Trophoblast cell (in vitro differentiated cells and primary cell): ENCODE data around the gene CD69.

Experiments
- DNase-seq, 2 donors: peaks; one replicate each; pipeline ENCODE4 v3.0.0-alpha.2; 2016
- H2AFZ ChIP-seq: 2 replicates; pipeline ENCODE4 v1.6.1; 2013; ENCODE audit warnings: low read length, moderate library complexity, mild to moderate bottlenecking; ENCODE audit not compliant: insufficient read depth, poor library complexity
- H2AK5ac ChIP-seq: 2 replicates; pipeline ENCODE4 v1.6.1; 2013; ENCODE audit warnings: mild to moderate bottlenecking, low read length
- H2BK120ac ChIP-seq: 2 replicates; pipeline ENCODE4 v1.6.1; 2013; ENCODE audit warnings: low read length, mild to moderate bottlenecking, moderate library complexity; ENCODE audit not compliant: insufficient read depth, poor library complexity
- H2BK12ac ChIP-seq: 2 replicates; pipeline ENCODE4 v1.6.1; 2013; ENCODE audit warnings: mild to moderate bottlenecking, low read length, moderate library complexity
- H2BK5ac ChIP-seq: 2 replicates; pipeline ENCODE4 v1.6.1; 2013; ENCODE audit warnings: low read length, low read depth, moderate library complexity, mild to moderate bottlenecking; ENCODE audit not compliant: poor library complexity
- H3K14ac ChIP-seq: 2 replicates; pipeline ENCODE4 v1.6.1; 2013; ENCODE audit warnings: mild to moderate bottlenecking, low read length
- H3K18ac ChIP-seq: 2 replicates; pipeline ENCODE4 v1.6.1; 2013; ENCODE audit warnings: mild to moderate bottlenecking, low read length
- H3K23ac ChIP-seq: 2 replicates; pipeline ENCODE4 v1.6.1; 2013; ENCODE audit warnings: low read length
- H3K27ac ChIP-seq: 2 replicates; pipeline ENCODE4 v1.5.1; 2013; ENCODE audit warnings: low read depth, mild to moderate bottlenecking, inconsistent platforms, low read length, moderate library complexity
- H3K27me3 ChIP-seq: 2 replicates; pipeline ENCODE4 v1.6.1; 2013; ENCODE audit warnings: inconsistent platforms, mild to moderate bottlenecking, low read length, moderate library complexity; ENCODE audit not compliant: insufficient read depth
- H3K36me3 ChIP-seq, 2 experiments: 1 replicate in 1 of 2; 2 replicates in 1 of 2; pipeline ENCODE4 v1.6.1; 2013; ENCODE audit warnings: low read length in 2 of 2, mild to moderate bottlenecking in 2 of 2, moderate library complexity in 1 of 2; ENCODE audit not compliant: insufficient read depth in 2 of 2, control insufficient read depth in 1 of 2
- H3K4ac ChIP-seq: 2 replicates; pipeline ENCODE4 v1.6.1; 2013; ENCODE audit warnings: low read depth, mild to moderate bottlenecking, low read length, moderate library complexity
- H3K4me1 ChIP-seq, 2 experiments: 1 replicate in 1 of 2; 2 replicates in 1 of 2; pipeline ENCODE4 v1.6.1; 2013; ENCODE audit warnings: low read length in 2 of 2, mild to moderate bottlenecking in 2 of 2, moderate library complexity in 1 of 2; ENCODE audit not compliant: insufficient read depth in 2 of 2, control insufficient read depth in 1 of 2
- H3K4me2 ChIP-seq: 2 replicates; pipeline ENCODE4 v1.6.1; 2013; ENCODE audit warnings: inconsistent platforms, mild to moderate bottlenecking, low read length, moderate library complexity
- H3K4me3 ChIP-seq: 2 replicates; pipeline ENCODE4 v1.5.1; 2013; ENCODE audit warnings: mild to moderate bottlenecking, low read depth, low read length, inconsistent platforms
- H3K79me1 ChIP-seq: one replicate; pipeline ENCODE4 v1.6.1; 2013; ENCODE audit warnings: low read length
- H3K79me2 ChIP-seq: 2 replicates; pipeline ENCODE4 v1.6.1; 2013; ENCODE audit warnings: low read length, mild to moderate bottlenecking; ENCODE audit not compliant: control insufficient read depth, insufficient read depth, poor library complexity
- H3K9ac ChIP-seq: 2 replicates; pipeline ENCODE4 v1.6.1; 2013; ENCODE audit warnings: mild to moderate bottlenecking, low read length
- H3K9me3 ChIP-seq: 2 replicates; pipeline ENCODE4 v1.6.1; 2013; ENCODE audit warnings: low read depth, mild to moderate bottlenecking, control low read depth, inconsistent platforms, low read length; ENCODE audit not compliant: insufficient read depth
- H4K12ac ChIP-seq: 2 replicates; pipeline ENCODE4 v1.6.1; 2013; ENCODE audit warnings: low read depth, mild to moderate bottlenecking, low read length, moderate library complexity
- H4K8ac ChIP-seq: 2 replicates; pipeline ENCODE4 v1.6.1; 2013; ENCODE audit warnings: low read depth, mild to moderate bottlenecking, low read length, moderate library complexity
- H4K91ac ChIP-seq: one replicate; pipeline ENCODE4 v1.6.1; 2013; ENCODE audit warnings: low read depth, mild to moderate bottlenecking, low read length, moderate library complexity
- WGBS: extraction: QIAGEN DNeasy Blood & Tissue Kit; methylation state at CpG from one replicate; pipeline ENCODE4 v1.1.7; 2013; ENCODE audit warnings: missing lambda C conversion rate; ENCODE audit not compliant: insufficient read length, insufficient coverage; ENCODE audit errors: extremely low coverage; 5-methylcytosine and 5-hydroxymethylcytosine counted together

Gene CD69

GRCh38 chr12:9779209-9779608 is 18.5 kb upstream of the CD69 start:
- Histone ChIP-seq H3K9ac (no peak overlapping the region), H3K4me3 (no peak overlapping the region), H2BK120ac (no peak overlapping the region), H3K27me3 (no peaks in the 10 kb centered on the region), H3K27ac (no peak overlapping the region), H4K8ac (no peak overlapping the region), H3K36me3 (no peaks in the 10 kb centered on the region), H2BK5ac (no peak overlapping the region), H3K79me1 (no peaks in the 10 kb centered on the region), H4K91ac (no peak overlapping the region), H3K23ac (no peak overlapping the region), H2BK12ac (no peak overlapping the region), H4K12ac (no peak overlapping the region), H3K9me3 (peaks cover 2% of the 10 kb centered on the region), H3K18ac (no peak overlapping the region), H3K4me2 (no peak overlapping the region), H2AFZ (no peak overlapping the region), H3K14ac (no peak overlapping the region), H3K4ac (no peak overlapping the region), H3K4me1 (no peaks in the 10 kb centered on the region), H2AK5ac (no peak overlapping the region), H3K79me2 (no peaks in the 10 kb centered on the region)
- WGBS = no CpG with 5 or more reads among the region's 4 CpGs
- DNase-seq = no peak

GRCh38 chr12:9776781-9777180 is 16.1 kb upstream of the CD69 start:
- Histone ChIP-seq H3K23ac (no peak overlapping the region), H3K79me2 (no peaks in the 10 kb centered on the region), H3K14ac (no peak overlapping the region), H4K91ac (no peak overlapping the region), H2AK5ac (no peak overlapping the region), H2AFZ (no peak overlapping the region), H3K27me3 (no peaks in the 10 kb centered on the region), H3K4ac (no peak overlapping the region), H2BK12ac (no peak overlapping the region), H3K9me3 (peaks cover 2% of the 10 kb centered on the region), H3K4me1 (no peaks in the 10 kb centered on the region), H2BK120ac (no peak overlapping the region), H3K79me1 (no peaks in the 10 kb centered on the region), H3K4me3 (no peak overlapping the region), H3K36me3 (no peaks in the 10 kb centered on the region), H3K9ac (no peak overlapping the region), H3K27ac (no peak overlapping the region), H2BK5ac (no peak overlapping the region), H4K8ac (no peak overlapping the region), H3K4me2 (no peak overlapping the region), H4K12ac (no peak overlapping the region), H3K18ac (no peak overlapping the region)
- peak in 1 of 2 donors; percentile 63 for DNase-seq
- WGBS = no CpG with 5 or more reads among the region's 3 CpGs

- no peak overlapping the region for H3K18ac ChIP-seq
- no peaks in the 10 kb centered on the region for H3K9me3 ChIP-seq
- H4K8ac ChIP-seq = no peak overlapping the region
- no peak overlapping the region for H3K4ac ChIP-seq
- no peak overlapping the region for H4K12ac ChIP-seq
- no peak overlapping the region for H4K91ac ChIP-seq
- WGBS = no CpG with 5 or more reads among the region's 2 CpGs
- H2BK5ac ChIP-seq = no peak overlapping the region
- H3K79me2 ChIP-seq = no peaks in the 10 kb centered on the region
- no peaks in the 10 kb centered on the region for H3K4me1 ChIP-seq
- no peaks in the 10 kb centered on the region for H3K36me3 ChIP-seq
- no peak overlapping the region for H2AFZ ChIP-seq
- H2BK120ac ChIP-seq = no peak overlapping the region
- H3K27ac ChIP-seq = no peak overlapping the region
- DNase-seq = no peak
- no peak overlapping the region for H3K9ac ChIP-seq
- no peak overlapping the region for H3K4me3 ChIP-seq
- no peak overlapping the region for H3K4me2 ChIP-seq
- H2AK5ac ChIP-seq = no peak overlapping the region
- H3K14ac ChIP-seq = no peak overlapping the region
- no peaks in the 10 kb centered on the region for H3K27me3 ChIP-seq
- no peaks in the 10 kb centered on the region for H3K79me1 ChIP-seq
- no peak overlapping the region for H3K23ac ChIP-seq
- no peak overlapping the region for H2BK12ac ChIP-seq
These were observed 12.6 kb upstream of the CD69 start for GRCh38 chr12:9773216-9773877.

GRCh38 chr12:9763025-9763424 is 2.3 kb upstream of the CD69 start:
- H3K4me1 ChIP-seq = no peaks in the 10 kb centered on the region
- no CpG with 5 or more reads among the region's 2 CpGs for WGBS
- no peak overlapping the region for H4K12ac ChIP-seq
- no peak for DNase-seq
- no peak overlapping the region for H4K91ac ChIP-seq
- H3K27me3 ChIP-seq = no peaks in the 10 kb centered on the region
- no peak overlapping the region for H4K8ac ChIP-seq
- H3K18ac ChIP-seq = no peak overlapping the region
- no peak overlapping the region for H3K9ac ChIP-seq
- no peak overlapping the region for H3K14ac ChIP-seq
- H2BK12ac ChIP-seq = no peak overlapping the region
- H2AFZ ChIP-seq = no peak overlapping the region
- no peak overlapping the region for H3K4me3 ChIP-seq
- H3K9me3 ChIP-seq = no peaks in the 10 kb centered on the region
- H3K36me3 ChIP-seq = no peaks in the 10 kb centered on the region
- no peak overlapping the region for H2BK5ac ChIP-seq
- H3K79me1 ChIP-seq = no peaks in the 10 kb centered on the region
- no peak overlapping the region for H3K23ac ChIP-seq
- H2AK5ac ChIP-seq = no peak overlapping the region
- H2BK120ac ChIP-seq = no peak overlapping the region
- H3K27ac ChIP-seq = no peak overlapping the region
- H3K4ac ChIP-seq = no peak overlapping the region
- H3K4me2 ChIP-seq = no peak overlapping the region
- no peaks in the 10 kb centered on the region for H3K79me2 ChIP-seq
